WTC11 (cell line): ENCODE measurements around the gene SNX25. TPM values are rescaled to one million over a fixed set of nuclear protein-coding genes. Genes with fewer than 3 reads are reported as not detected.
"Not testable (repeated sequence)": the region's sequence is repeated elsewhere in the genome, so short reads cannot be mapped to it uniquely, and the experiment has no call there.

Experiments used
- ATAC-seq: fragments of 200-7000 bp; cut with Tn5 transposase; 2 replicates; pipeline ENCODE4 v1.10.0; 2021; ENCODE audit warnings: mild to moderate bottlenecking, moderate library complexity
- CTCF ChIA-PET: fragments of 300-600 bp; sonication (Branson Sonifier 250); formaldehyde crosslinking; loops from one replicate; lab custom pipeline; 2021; ENCODE audit warnings: antibody characterized with exemption; lab: Charles Lee
- POLR2A ChIA-PET: fragments of 350-600 bp; sonication (Branson Sonifier 250); formaldehyde crosslinking; loops from one replicate; lab custom pipeline; 2021; ENCODE audit warnings: antibody characterized with exemption; lab: Charles Lee
- DNase-seq: peaks from one replicate; pipeline ENCODE4 v3.0.0; 2021; ENCODE audit warnings: low spot score
- H3K27ac Mint-ChIP-seq: 2 replicates; pipeline ENCODE4 v1.8.0; 2021; ENCODE audit warnings: mixed read lengths
- H3K27me3 Mint-ChIP-seq: 2 replicates; pipeline ENCODE4 v1.8.0; 2021; ENCODE audit warnings: low read depth, mild to moderate bottlenecking, moderate library complexity, mixed read lengths
- H3K36me3 Mint-ChIP-seq: 2 replicates; pipeline ENCODE4 v1.8.0; 2021; ENCODE audit warnings: mixed read lengths
- H3K4me1 Mint-ChIP-seq: 2 replicates; pipeline ENCODE4 v1.8.0; 2022; ENCODE audit warnings: mixed read lengths
- H3K4me3 Mint-ChIP-seq: 2 replicates; pipeline ENCODE4 v1.8.0; 2021; ENCODE audit warnings: mild to moderate bottlenecking, moderate library complexity, mixed read lengths
- H3K9me3 Mint-ChIP-seq: 2 replicates; pipeline ENCODE4 v1.8.0; 2021; ENCODE audit warnings: mixed read lengths
- ATF1 ChIP-seq: sonication (generic); formaldehyde crosslinking; IDR thresholded peaks from 2 replicates; pipeline ENCODE4 v1.8.1; 2023; ENCODE audit warnings: mild to moderate bottlenecking, moderate library complexity, missing genetic modification reagents
- ELF4 ChIP-seq: sonication (generic); formaldehyde crosslinking; IDR thresholded peaks from 2 replicates; pipeline ENCODE4 v1.8.1; 2022; ENCODE audit warnings: low read depth, mild to moderate bottlenecking, moderate library complexity, missing genetic modification reagents
- ETV6 ChIP-seq: sonication (generic); formaldehyde crosslinking; IDR thresholded peaks from 2 replicates; pipeline ENCODE4 v1.8.1; 2022; ENCODE audit warnings: mild to moderate bottlenecking, missing genetic modification reagents
- FOXK1 ChIP-seq: sonication (generic); formaldehyde crosslinking; IDR thresholded peaks from 2 replicates; pipeline ENCODE4 v1.8.0; 2022; ENCODE audit warnings: mild to moderate bottlenecking, moderate library complexity, missing genetic modification reagents
- GABPB1 ChIP-seq: sonication (generic); formaldehyde crosslinking; IDR thresholded peaks from 2 replicates; pipeline ENCODE4 v1.8.1; 2023; ENCODE audit warnings: mild to moderate bottlenecking, missing genetic modification reagents
- GTF2I ChIP-seq: fragments of 250-450 bp; sonication (Bioruptor Pico); conservative IDR thresholded peaks from 2 replicates; pipeline ENCODE4 v1.4.0; 2021; ENCODE audit warnings: mild to moderate bottlenecking
- HMGA2 ChIP-seq: fragments of 250-450 bp; sonication (Bioruptor Pico); IDR thresholded peaks from 2 replicates; pipeline ENCODE4 v1.4.0; 2021; ENCODE audit warnings: mild to moderate bottlenecking, moderate library complexity
- IRF2 ChIP-seq: sonication (generic); formaldehyde crosslinking; IDR thresholded peaks from 2 replicates; pipeline ENCODE4 v1.8.0; 2022; ENCODE audit warnings: low read depth, missing genetic modification reagents, borderline replicate concordance
- JAZF1 ChIP-seq: fragments of 250-450 bp; sonication (Bioruptor Pico); IDR thresholded peaks from 2 replicates; pipeline ENCODE4 v1.9.0; 2021; ENCODE audit warnings: moderate library complexity, mild to moderate bottlenecking, inconsistent platforms
- KAT7 ChIP-seq: sonication (generic); formaldehyde crosslinking; IDR thresholded peaks from 2 replicates; pipeline ENCODE4 v1.8.1; 2023; ENCODE audit warnings: missing genetic modification reagents, mild to moderate bottlenecking, borderline replicate concordance
- MXD4 ChIP-seq: fragments of 250-450 bp; sonication (Bioruptor Pico); IDR thresholded peaks from 2 replicates; pipeline ENCODE4 v1.8.0; 2021; ENCODE audit warnings: mild to moderate bottlenecking, moderate library complexity, borderline replicate concordance
- MYBL2 ChIP-seq: sonication (generic); formaldehyde crosslinking; IDR thresholded peaks from 2 replicates; pipeline ENCODE4 v1.8.1; 2023; ENCODE audit warnings: mild to moderate bottlenecking, moderate library complexity, missing genetic modification reagents
- RELA ChIP-seq: sonication (generic); formaldehyde crosslinking; IDR thresholded peaks from 2 replicates; pipeline ENCODE4 v1.8.1; 2022; ENCODE audit warnings: missing genetic modification reagents, mild to moderate bottlenecking, borderline replicate concordance
- RORB ChIP-seq: fragments of 250-450 bp; sonication (Bioruptor Pico); IDR thresholded peaks from 2 replicates; pipeline ENCODE4 v1.9.0; 2021; ENCODE audit warnings: mild to moderate bottlenecking
- SOX15 ChIP-seq: fragments of 250-450 bp; sonication (Bioruptor Pico); IDR thresholded peaks from 2 replicates; pipeline ENCODE4 v1.9.0; 2021; ENCODE audit warnings: mild to moderate bottlenecking
- TEAD1 ChIP-seq: sonication (generic); formaldehyde crosslinking; IDR thresholded peaks from 2 replicates; pipeline ENCODE4 v1.8.0; 2022; ENCODE audit warnings: mild to moderate bottlenecking, missing genetic modification reagents
- ZNF138 ChIP-seq: sonication (generic); formaldehyde crosslinking; conservative IDR thresholded peaks from 2 replicates; pipeline ENCODE4 v1.8.1; 2022; ENCODE audit warnings: mild to moderate bottlenecking, moderate library complexity, missing genetic modification reagents
- total RNA-seq: library from RNA; stranded (reverse); gene quantifications from 3 replicates; pipeline ENCODE4 v1.2.3, GENCODE V29; 2021
- TF ChIP-seq, protein P1 (sequence below): sonication (generic); formaldehyde crosslinking; IDR thresholded peaks from 2 replicates; pipeline ENCODE4 v1.8.0; 2022; ENCODE audit warnings: mild to moderate bottlenecking, missing genetic modification reagents
- TF ChIP-seq, protein P2 (sequence below): sonication (generic); formaldehyde crosslinking; IDR thresholded peaks from 2 replicates; pipeline ENCODE4 v1.8.0; 2023; ENCODE audit warnings: missing genetic modification reagents
- TF ChIP-seq, protein P3 (sequence below): fragments of 250-450 bp; sonication (Bioruptor Pico); conservative IDR thresholded peaks from 2 replicates; pipeline ENCODE4 v1.9.0; 2021; ENCODE audit warnings: mild to moderate bottlenecking
- TF ChIP-seq, protein P4 (sequence below): sonication (generic); formaldehyde crosslinking; IDR thresholded peaks from 2 replicates; pipeline ENCODE4 v1.8.1; 2023; ENCODE audit warnings: mild to moderate bottlenecking, missing genetic modification reagents, moderate library complexity
- TF ChIP-seq, protein P5 (sequence below): sonication (generic); formaldehyde crosslinking; IDR thresholded peaks from 2 replicates; pipeline ENCODE4 v1.8.1; 2023; ENCODE audit warnings: mild to moderate bottlenecking, missing genetic modification reagents
- TF ChIP-seq, protein P6 (sequence below): sonication (generic); formaldehyde crosslinking; IDR thresholded peaks from 2 replicates; pipeline ENCODE4 v1.8.1; 2023; ENCODE audit warnings: mild to moderate bottlenecking, missing genetic modification reagents, moderate library complexity

SNX25 gene
- total RNA-seq, 1 experiment from 2014 or later: 16.9 TPM

DNA sequence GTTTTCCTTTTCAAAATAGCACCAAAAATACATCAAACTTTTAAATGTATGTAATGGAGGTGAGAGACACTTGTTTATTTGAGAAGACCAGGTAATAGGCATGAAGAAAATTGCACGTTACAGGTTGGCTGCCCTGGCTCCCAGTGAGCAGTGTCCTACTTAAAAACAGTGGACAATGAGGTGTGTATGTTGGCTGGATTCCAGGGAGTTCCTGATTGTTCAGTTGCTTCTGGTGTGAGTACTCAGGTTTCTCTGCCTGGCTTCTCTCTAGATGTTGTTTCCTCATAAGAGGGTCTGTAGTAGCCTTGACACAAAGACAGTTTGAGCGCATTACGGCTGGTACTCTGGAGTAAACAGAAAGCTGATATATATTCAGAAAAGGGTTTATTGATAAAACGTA lies 29.4 kb downstream of the SNX25 start:
- ATAC-seq: no peak
- CTCF ChIA-PET: no interaction called here
- H3K27me3 Mint-ChIP-seq: peaks cover 5% of the 10 kb centered on the region; the same call in 1 of the 2 replicates

DNA sequence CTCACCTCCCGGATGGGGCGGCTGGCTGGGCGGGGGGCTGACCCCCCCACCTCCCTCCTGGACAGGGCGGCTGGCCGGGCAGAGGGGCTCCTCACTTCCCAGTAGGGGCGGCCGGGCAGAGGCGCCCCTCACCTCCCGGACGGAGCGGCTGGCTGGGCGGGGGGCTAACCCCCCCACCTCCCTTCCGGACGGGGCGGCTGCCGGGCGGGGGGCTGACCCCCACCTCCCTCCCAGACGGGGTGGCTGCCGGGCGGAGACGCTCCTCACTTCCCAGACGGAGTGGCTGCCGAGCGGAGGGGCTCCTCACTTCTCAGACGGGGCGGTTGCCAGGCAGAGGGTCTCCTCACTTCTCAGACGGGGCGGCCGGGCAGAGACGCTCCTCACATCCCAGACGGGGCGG lies 31.1 kb downstream of the SNX25 start:
- CTCF ChIA-PET, H3K4me3 Mint-ChIP-seq, POLR2A ChIA-PET: not testable (repeated sequence)

More for the DNA sequence above, 29.4 kb downstream of the SNX25 start:
- no peak for DNase-seq
- H3K9me3 Mint-ChIP-seq: peaks cover 19% of the 10 kb centered on the region
- POLR2A ChIA-PET: no interaction called here
- no peak overlapping the region for H3K27ac Mint-ChIP-seq
- H3K36me3 Mint-ChIP-seq: peaks cover 27% of the 10 kb centered on the region
- TF ChIP-seq RELA (CRISPR knock-in tag) (no peak), HMGA2 (CRISPR knock-in tag) (no peak), TEAD1 (no peak), SOX15 (CRISPR knock-in tag) (no peak), FOXK1 (CRISPR knock-in tag) (no peak), RORB (CRISPR knock-in tag) (no peak), KAT7 (CRISPR knock-in tag) (no peak), GTF2I (CRISPR knock-in tag) (no peak), ELF4 (CRISPR knock-in tag) (no peak), GABPB1 (CRISPR knock-in tag) (no peak), IRF2 (CRISPR knock-in tag) (no peak), ZNF138 (CRISPR knock-in tag) (no peak), MYBL2 (CRISPR knock-in tag) (no peak), JAZF1 (CRISPR knock-in tag) (no peak)
- TF ChIP-seq, protein P1, sequence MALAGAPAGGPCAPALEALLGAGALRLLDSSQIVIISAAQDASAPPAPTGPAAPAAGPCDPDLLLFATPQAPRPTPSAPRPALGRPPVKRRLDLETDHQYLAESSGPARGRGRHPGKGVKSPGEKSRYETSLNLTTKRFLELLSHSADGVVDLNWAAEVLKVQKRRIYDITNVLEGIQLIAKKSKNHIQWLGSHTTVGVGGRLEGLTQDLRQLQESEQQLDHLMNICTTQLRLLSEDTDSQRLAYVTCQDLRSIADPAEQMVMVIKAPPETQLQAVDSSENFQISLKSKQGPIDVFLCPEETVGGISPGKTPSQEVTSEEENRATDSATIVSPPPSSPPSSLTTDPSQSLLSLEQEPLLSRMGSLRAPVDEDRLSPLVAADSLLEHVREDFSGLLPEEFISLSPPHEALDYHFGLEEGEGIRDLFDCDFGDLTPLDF (CRISPR knock-in tag): no peak
- TF ChIP-seq, protein P2, sequence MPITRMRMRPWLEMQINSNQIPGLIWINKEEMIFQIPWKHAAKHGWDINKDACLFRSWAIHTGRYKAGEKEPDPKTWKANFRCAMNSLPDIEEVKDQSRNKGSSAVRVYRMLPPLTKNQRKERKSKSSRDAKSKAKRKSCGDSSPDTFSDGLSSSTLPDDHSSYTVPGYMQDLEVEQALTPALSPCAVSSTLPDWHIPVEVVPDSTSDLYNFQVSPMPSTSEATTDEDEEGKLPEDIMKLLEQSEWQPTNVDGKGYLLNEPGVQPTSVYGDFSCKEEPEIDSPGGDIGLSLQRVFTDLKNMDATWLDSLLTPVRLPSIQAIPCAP (CRISPR knock-in tag): no peak
- TF ChIP-seq, protein P3, sequence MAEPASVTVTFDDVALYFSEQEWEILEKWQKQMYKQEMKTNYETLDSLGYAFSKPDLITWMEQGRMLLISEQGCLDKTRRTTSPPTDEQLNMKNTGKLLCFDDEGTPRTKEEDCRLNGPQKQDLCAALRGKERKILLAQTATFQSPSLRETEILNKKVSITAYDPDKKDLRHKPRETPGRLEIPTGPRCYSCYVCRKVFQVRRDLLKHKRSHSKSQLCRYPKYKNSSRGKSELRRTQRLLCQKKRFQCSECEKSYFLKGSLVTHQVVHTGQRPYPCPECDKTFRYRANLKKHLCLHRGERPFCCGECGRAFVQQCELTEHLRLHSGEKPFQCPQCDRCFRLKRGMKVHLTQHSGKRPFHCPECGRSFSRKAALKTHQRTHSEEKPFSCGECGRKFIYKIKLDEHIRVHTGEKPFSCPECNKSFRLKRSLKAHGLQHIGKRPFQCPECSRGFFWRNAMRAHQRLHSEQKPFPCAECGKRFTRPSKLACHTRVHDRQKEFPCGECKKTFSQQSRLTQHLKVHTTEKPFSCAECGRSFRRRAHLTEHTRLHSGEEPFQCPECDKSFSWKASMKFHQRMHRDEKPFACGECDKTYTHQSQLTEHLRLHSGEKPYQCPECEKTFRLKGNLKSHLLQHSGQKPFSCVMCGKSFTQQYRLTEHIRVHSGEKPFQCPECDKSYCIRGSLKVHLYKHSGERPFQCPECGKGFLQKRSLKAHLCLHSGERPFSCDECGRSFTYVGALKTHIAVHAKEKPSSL (CRISPR knock-in tag): no peak
- TF ChIP-seq, protein P4, sequence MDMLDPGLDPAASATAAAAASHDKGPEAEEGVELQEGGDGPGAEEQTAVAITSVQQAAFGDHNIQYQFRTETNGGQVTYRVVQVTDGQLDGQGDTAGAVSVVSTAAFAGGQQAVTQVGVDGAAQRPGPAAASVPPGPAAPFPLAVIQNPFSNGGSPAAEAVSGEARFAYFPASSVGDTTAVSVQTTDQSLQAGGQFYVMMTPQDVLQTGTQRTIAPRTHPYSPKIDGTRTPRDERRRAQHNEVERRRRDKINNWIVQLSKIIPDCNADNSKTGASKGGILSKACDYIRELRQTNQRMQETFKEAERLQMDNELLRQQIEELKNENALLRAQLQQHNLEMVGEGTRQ (CRISPR knock-in tag): no peak
- H3K4me3 Mint-ChIP-seq: no peak overlapping the region
- peaks cover 13% of the 10 kb centered on the region for H3K4me1 Mint-ChIP-seq

DNA sequence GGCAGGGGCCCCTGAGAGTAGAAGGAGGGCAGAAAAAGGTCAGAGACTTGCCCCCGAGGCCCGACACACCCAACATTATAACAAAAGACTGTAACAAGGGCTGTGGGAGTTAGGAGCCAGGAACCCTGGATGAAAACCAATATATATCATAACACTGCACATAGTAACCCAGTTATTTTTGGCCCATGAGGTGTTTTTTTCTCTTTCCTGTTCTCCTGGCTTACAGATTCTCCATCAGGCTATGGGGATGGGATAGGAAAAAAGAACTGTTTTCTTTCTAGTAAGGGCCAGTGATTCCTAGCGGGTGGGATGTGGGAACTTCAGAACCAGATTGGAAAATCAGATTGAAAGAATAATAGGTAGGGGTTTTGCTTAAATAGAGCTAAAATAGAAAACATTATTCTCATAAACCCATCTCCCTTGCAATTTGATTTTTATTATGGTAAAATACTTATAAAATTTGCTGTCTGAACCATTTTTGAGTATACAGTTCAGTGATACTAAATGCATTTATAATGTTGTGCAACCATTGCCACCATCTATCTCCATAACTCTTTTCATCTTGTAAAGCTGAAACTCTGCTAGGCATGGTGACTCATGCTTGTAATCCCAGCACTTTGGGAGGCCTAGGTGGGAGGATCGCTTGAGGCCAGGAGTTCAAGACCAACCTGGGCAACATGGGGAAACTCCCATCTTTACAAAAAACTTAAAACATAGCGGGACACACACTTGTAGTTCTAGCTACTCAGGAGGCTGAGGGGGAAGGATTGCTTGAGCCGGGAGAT lies 33.5 kb downstream of the SNX25 start:
- ChIA-PET POLR2A (no interaction called here), CTCF (no interaction called here)
- Mint-ChIP-seq H3K4me1 (peaks cover 6% of the 10 kb centered on the region; the same call in 1 of the 2 replicates), H3K27ac (no peak overlapping the region), H3K27me3 (peaks cover 5% of the 10 kb centered on the region; the same call in 1 of the 2 replicates), H3K36me3 (peaks cover 24% of the 10 kb centered on the region), H3K9me3 (peaks cover 19% of the 10 kb centered on the region), H3K4me3 (no peak overlapping the region)
- DNase-seq (no peak), ATAC-seq (no peak)
- TF ChIP-seq MXD4 (CRISPR knock-in tag) (no peak), ATF1 (CRISPR knock-in tag) (no peak), ZNF138 (CRISPR knock-in tag) (no peak), ETV6 (CRISPR knock-in tag) (no peak), TEAD1 (no peak)
- TF ChIP-seq, protein P5, sequence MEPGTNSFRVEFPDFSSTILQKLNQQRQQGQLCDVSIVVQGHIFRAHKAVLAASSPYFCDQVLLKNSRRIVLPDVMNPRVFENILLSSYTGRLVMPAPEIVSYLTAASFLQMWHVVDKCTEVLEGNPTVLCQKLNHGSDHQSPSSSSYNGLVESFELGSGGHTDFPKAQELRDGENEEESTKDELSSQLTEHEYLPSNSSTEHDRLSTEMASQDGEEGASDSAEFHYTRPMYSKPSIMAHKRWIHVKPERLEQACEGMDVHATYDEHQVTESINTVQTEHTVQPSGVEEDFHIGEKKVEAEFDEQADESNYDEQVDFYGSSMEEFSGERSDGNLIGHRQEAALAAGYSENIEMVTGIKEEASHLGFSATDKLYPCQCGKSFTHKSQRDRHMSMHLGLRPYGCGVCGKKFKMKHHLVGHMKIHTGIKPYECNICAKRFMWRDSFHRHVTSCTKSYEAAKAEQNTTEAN (CRISPR knock-in tag): no peak
- TF ChIP-seq, protein P6, sequence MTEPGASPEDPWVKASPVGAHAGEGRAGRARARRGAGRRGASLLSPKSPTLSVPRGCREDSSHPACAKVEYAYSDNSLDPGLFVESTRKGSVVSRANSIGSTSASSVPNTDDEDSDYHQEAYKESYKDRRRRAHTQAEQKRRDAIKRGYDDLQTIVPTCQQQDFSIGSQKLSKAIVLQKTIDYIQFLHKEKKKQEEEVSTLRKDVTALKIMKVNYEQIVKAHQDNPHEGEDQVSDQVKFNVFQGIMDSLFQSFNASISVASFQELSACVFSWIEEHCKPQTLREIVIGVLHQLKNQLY (CRISPR knock-in tag): no peak

More for the DNA sequence above, 31.1 kb downstream of the SNX25 start:
- H3K4me1 Mint-ChIP-seq, DNase-seq, H3K27me3 Mint-ChIP-seq, H3K27ac Mint-ChIP-seq, ATAC-seq: not testable (repeated sequence)
- peaks cover 27% of the 10 kb centered on the region for H3K36me3 Mint-ChIP-seq
- peaks cover 19% of the 10 kb centered on the region for H3K9me3 Mint-ChIP-seq
